Progenitor cell of endocrine pancreas (in vitro differentiated cells): ENCODE results near the gene CEACAM4. TPM values are rescaled to one million over a fixed set of nuclear protein-coding genes. Genes with fewer than 3 reads are reported as not detected.

Experiments used
- DNase-seq: peaks from one replicate; pipeline ENCODE4 v3.0.0; 2021; ENCODE audit warnings: low spot score; ENCODE audit not compliant: unreplicated experiment
- H3K27ac Mint-ChIP-seq: 2 replicates; pipeline ENCODE4 v1.8.0; 2021; ENCODE audit warnings: mild to moderate bottlenecking, moderate library complexity, mixed read lengths
- H3K27me3 Mint-ChIP-seq: 2 replicates; pipeline ENCODE4 v1.8.0; 2021; ENCODE audit warnings: mixed read lengths
- H3K36me3 Mint-ChIP-seq: 2 replicates; pipeline ENCODE4 v1.8.0; 2022; ENCODE audit warnings: mixed read lengths; ENCODE audit not compliant: insufficient read depth
- H3K4me1 Mint-ChIP-seq: 2 replicates; pipeline ENCODE4 v1.8.0; 2021; ENCODE audit warnings: low read depth, mixed read lengths
- H3K4me3 Mint-ChIP-seq: 2 replicates; pipeline ENCODE4 v1.8.0; 2021; ENCODE audit warnings: low read depth, mild to moderate bottlenecking, moderate library complexity, mixed read lengths
- H3K9me3 Mint-ChIP-seq: 2 replicates; pipeline ENCODE4 v1.8.0; 2021; ENCODE audit warnings: low read depth, mixed read lengths
- total RNA-seq: library from RNA; stranded (reverse); gene quantifications from 2 replicates; pipeline ENCODE4 v1.2.1, GENCODE V29; 2021
- TF ChIP-seq, protein P1 (sequence below): fragments of 200-600 bp; sonication (generic); IDR thresholded peaks from one replicate; pipeline ENCODE4 v1.5.0; 2021; ENCODE audit warnings: antibody characterized with exemption, mild to moderate bottlenecking; ENCODE audit not compliant: unreplicated experiment

CEACAM4 gene
- total RNA-seq, 1 donor from 2014 or later = not detected

GRCh38 chr19:41624515-41624914, 2.4 kb downstream of the CEACAM4 start:
- peaks cover 25% of the 10 kb centered on the region for H3K9me3 Mint-ChIP-seq
- DNase-seq = no peak
- no peaks in the 10 kb centered on the region for H3K4me1 Mint-ChIP-seq
- TF ChIP-seq, protein P1, sequence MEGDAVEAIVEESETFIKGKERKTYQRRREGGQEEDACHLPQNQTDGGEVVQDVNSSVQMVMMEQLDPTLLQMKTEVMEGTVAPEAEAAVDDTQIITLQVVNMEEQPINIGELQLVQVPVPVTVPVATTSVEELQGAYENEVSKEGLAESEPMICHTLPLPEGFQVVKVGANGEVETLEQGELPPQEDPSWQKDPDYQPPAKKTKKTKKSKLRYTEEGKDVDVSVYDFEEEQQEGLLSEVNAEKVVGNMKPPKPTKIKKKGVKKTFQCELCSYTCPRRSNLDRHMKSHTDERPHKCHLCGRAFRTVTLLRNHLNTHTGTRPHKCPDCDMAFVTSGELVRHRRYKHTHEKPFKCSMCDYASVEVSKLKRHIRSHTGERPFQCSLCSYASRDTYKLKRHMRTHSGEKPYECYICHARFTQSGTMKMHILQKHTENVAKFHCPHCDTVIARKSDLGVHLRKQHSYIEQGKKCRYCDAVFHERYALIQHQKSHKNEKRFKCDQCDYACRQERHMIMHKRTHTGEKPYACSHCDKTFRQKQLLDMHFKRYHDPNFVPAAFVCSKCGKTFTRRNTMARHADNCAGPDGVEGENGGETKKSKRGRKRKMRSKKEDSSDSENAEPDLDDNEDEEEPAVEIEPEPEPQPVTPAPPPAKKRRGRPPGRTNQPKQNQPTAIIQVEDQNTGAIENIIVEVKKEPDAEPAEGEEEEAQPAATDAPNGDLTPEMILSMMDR = no peak
- H3K36me3 Mint-ChIP-seq = peaks cover 1% of the 10 kb centered on the region
- H3K4me3 Mint-ChIP-seq = no peak overlapping the region
- H3K27ac Mint-ChIP-seq = no peak overlapping the region
- H3K27me3 Mint-ChIP-seq = no peaks in the 10 kb centered on the region

DNA sequence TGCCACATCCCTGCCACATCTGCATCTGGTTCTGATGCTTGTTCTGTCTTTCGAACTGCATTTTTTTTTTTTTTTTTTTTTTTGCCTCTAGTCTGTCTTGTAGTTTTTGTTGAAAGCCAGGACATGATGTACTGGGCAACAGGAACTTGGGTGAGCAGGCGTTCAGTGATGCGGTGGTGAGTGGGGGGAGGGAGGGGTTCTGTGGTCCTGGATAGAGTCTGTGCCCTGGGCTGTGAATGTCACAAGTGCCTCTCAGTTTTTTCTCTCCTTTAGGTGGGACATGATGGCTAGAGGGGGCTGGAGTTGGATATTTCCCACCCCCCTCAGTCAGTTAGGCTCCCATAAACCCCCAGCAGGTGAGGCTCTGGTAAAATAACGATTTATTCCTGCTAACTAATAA, 3.5 kb downstream of the CEACAM4 start:
- H3K9me3 Mint-ChIP-seq = peaks cover 19% of the 10 kb centered on the region
- TF ChIP-seq, protein P1 = no peak
- H3K4me1 Mint-ChIP-seq = no peaks in the 10 kb centered on the region
- H3K27me3 Mint-ChIP-seq = no peaks in the 10 kb centered on the region
- no peak overlapping the region for H3K4me3 Mint-ChIP-seq
- no peak for DNase-seq
- H3K27ac Mint-ChIP-seq = no peak overlapping the region
- H3K36me3 Mint-ChIP-seq = peaks cover 1% of the 10 kb centered on the region

GRCh38 chr19:41621654-41622053, 5.2 kb downstream of the CEACAM4 start:
- no peak for DNase-seq
- Mint-ChIP-seq H3K4me3 (no peak overlapping the region), H3K4me1 (no peaks in the 10 kb centered on the region), H3K27ac (no peak overlapping the region), H3K36me3 (peaks cover 1% of the 10 kb centered on the region), H3K27me3 (no peaks in the 10 kb centered on the region), H3K9me3 (peaks cover 29% of the 10 kb centered on the region)
- TF ChIP-seq, protein P1 = no peak

DNA sequence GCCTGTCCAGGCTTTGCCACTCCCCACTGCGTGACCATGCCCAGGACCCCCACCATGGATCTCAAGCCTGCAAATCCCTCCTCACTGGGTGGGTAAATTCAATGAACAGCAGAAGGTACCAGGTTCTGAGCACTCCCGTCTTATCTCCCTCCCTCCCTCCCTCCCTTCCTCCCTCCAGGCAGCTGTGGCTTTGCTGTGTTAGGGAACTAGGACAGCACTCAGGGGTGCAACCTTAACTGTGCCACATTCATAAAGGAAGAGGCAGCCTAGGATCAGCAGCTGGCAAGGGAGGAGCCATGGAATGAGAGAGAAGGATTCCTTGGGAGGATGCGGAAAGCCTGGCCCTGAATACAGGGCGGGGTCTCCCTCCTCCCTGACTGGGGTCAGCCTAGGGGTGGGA, 5.6 kb downstream of the CEACAM4 start:
- Mint-ChIP-seq H3K4me3 (no peak overlapping the region), H3K9me3 (peaks cover 29% of the 10 kb centered on the region)

DNA sequence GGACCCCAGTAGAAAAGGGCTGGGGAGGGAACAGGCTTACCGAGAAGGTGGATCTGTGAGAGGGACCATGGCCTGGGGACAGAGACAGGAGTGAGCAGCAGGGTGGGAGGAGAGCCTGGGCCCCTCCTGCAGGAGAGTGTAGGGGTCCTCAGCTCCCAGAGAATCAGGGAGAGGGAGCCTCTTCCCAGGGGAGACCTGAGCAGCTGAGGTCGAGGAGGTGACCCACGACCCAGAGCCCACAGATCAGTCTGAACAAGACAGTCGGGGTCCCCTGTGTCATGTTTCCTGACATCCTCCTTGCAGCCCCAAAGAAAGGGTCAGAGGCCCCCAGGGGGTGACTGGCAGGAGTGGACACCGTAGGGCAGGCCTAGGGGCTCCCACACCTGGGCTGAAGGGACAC, 6.7 kb downstream of the CEACAM4 start:
- Mint-ChIP-seq H3K9me3 (peaks cover 34% of the 10 kb centered on the region), H3K27ac (no peak overlapping the region), H3K36me3 (no peaks in the 10 kb centered on the region), H3K4me3 (no peak overlapping the region), H3K27me3 (no peaks in the 10 kb centered on the region), H3K4me1 (no peaks in the 10 kb centered on the region)
- TF ChIP-seq, protein P1 = no peak
- no peak for DNase-seq

More for the DNA sequence above, 5.6 kb downstream of the CEACAM4 start:
- Mint-ChIP-seq H3K4me1 (no peaks in the 10 kb centered on the region), H3K27ac (no peak overlapping the region), H3K36me3 (peaks cover under 1% of the 10 kb centered on the region), H3K27me3 (no peaks in the 10 kb centered on the region)
- TF ChIP-seq, protein P1 = no peak
- no peak for DNase-seq
